GM19324 (cell line): Measurements from ENCODE around the gene SGF29.
"Not testable (repeated sequence)": the region's sequence is repeated elsewhere in the genome, so short reads cannot be mapped to it uniquely, and the experiment has no call there.

ENCODE experiments used
- ATAC-seq: cut with Tn5 transposase; IDR thresholded peaks from one replicate; pipeline ENCODE4 v1.9.1; 2021; ENCODE audit warnings: mild to moderate bottlenecking, moderate library complexity; ENCODE audit not compliant: unreplicated experiment, low FRiP score

SGF29 gene

DNA sequence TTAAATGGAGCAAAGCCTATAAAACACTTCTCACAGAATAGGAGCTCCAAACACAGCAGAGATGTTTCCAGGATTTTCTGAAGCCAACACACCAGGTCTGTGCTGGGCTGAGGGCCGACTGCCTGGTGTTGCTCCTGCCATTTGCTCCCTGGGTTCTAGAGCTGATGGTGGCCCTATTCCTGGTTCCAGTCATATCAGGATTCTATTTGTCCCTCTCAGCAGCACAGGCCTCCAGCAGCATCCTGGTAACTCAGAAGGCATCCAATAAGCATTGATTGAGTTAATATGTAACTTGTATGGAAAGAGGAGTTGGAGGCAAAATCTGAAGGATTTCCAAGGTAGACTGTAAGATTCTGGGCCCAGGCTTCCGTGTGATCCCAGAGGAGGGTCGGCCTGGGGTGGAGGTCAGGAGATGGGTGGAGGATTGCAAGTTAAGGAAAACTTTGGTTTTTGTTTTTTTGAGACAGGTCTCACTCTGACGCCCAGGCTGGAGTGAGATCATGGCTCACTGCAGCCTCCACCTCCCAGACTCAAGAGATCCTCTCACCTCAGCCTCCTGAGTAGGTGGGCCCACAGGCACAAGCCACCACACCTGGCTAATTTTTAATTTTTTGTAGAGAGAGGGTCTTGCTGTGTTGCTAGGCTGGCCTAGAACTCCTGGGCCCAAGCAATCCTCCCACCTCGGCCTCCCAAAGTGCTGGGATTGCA is 20.6 kb upstream of the SGF29 start:
- ATAC-seq = no peak

DNA sequence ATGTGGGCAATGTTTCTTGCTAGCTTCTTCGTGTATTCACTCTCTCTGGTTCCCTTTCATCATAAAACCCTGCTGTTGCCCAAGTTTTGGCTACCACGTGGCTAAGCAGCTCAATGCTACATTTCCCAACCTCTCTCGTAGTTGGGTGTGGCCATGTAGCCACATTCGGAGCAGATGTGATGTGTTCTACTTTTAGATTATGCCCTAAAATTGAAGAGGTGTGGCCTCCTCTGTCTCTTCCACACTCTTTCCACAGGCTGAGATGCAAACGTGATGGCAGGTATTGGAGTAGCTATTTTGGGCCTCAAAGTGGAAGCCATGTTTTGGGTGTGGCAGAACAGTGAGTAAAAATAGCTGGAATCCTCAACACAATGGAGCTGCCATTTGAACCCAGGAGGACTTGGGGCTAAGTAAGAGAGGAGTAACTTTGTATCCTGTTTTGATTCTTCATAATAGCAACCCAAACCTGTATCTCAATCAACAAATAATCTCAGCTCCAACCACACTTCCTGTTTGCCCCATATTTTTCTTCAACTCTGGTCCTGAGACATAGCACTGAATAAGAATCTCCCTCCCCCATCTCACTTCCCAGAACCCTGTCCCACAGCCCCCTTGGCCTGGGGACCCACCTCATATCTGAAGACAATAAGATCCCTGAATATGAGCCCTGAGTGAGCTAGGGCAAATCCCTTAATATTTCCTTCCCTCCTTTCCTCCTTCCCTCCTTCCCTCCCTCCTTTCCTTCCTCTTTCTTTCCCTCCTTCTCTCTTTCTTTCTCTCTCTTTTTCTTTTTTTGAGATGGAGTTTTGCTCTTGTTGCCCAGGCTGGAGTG is 19.0 kb upstream of the SGF29 start:
- no peak for ATAC-seq

DNA sequence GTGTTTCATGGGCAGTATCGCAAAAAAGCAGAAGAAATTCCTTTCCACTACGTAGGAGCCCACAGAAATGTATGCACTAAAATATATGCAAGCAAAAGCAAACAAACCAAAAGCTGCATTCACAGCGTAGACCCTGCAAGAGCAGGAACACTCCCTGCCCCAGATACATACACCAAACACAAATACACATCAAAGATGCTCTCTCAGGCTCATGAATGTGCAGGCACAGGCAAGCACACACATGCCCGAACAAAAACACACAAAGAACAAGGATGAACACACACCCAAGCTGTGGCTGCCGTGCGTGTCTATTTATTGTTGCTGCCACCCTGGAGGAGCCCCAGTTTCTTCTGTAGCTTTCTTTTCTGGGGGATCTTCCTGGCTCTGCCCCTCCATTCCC is 16.6 kb upstream of the SGF29 start:
- no peak for ATAC-seq

GRCh38 chr16:28537964-28538732 is 15.6 kb upstream of the SGF29 start:
- ATAC-seq = no peak

- no peak for ATAC-seq
Measured at GRCh38 chr16:28538733-28539596, 14.8 kb upstream of the SGF29 start, which contains the start of gene NUPR1. Gene NUPR1 (minus strand): TSS chr16:28538974. CDS start chr16:28538907, 67 bp downstream.

DNA sequence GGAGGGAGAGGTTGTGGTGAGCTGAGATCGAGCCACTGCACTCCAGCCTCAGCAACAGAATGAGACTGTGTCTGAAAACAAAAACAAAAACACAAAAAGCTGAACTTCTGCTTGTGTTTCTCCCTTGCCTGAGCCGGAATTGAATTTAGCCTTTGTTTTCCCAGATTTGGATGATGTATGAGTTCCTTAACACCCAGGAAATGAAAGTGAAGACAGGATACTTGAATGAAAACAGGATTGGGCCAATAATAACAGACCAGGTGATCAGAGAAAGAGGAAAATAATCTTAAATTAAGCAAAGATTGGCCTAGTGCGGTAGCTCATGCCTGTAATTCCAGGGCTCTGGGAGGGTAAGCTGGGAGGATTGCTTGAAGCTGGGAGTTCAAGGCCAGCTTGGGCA is 13.4 kb upstream of the SGF29 start:
- ATAC-seq = no peak

GRCh38 chr16:28542646-28543045 is 11.1 kb upstream of the SGF29 start:
- ATAC-seq = no peak

DNA sequence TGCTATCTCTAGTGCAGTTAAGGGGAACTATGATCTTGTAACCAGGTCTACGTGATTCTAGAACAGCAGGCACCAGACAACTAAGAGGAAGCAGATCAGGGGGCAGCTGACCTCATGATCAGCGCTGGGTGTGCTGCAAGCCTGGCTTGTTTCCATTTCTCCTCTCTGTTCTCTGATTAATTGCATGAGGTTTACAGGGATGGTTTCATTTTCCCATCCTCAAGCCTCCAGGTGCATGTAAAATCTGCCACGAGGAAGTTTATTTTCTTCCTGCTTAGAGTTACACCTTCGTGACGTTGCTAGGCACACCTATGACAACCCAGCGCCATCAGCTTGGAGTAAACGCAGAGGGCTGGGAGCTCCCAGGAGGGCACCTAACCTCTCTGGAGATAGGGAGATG is 10.6 kb upstream of the SGF29 start:
- ATAC-seq = no peak

DNA sequence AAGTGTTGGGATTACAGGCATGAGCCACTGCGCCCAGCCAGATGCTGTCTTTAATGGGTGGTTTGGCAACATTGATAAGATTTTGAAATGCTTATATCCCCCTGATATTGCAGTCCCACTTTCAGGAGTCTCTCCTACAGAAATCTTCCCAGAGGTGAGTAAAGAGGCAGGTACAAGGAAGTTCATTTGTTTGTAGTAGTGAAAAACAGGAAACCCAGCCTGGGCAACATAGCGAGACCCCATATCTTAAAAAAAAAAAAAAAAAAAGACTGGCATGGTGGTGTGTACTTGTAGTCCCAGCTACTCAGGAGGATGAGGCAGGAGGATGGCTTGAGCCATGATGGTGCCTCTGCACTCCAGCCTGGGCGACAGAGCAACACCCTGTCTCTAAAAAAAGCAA is 8.7 kb upstream of the SGF29 start:
- ATAC-seq = no peak

DNA sequence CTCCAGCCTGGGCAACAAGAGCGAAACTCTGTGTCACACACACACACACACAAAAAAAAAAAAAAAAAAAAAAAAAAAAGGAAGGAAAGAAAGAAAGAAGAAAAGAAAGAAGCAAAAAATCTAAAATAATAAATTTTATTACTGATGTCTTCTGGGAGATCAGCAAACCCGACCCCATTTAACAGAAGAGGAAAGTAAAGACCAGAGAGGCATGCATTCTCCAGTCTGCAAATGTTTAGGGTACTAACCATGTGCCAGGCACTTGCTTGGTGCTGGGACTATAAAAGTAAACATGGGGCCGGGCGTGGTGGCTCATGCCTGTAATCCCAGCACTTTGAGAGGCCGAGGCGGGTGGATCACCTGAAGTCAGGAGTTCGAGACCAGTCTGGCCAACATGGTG is 7.8 kb upstream of the SGF29 start:
- not testable (repeated sequence) for ATAC-seq

GRCh38 chr16:28546626-28547025 is 7.1 kb upstream of the SGF29 start:
- ATAC-seq = no peak

- no peak for ATAC-seq
Measured at GRCh38 chr16:28548306-28548802, 5.4 kb upstream of the SGF29 start.

GRCh38 chr16:28549301-28549899 is 4.3 kb upstream of the SGF29 start:
- no peak for ATAC-seq

GRCh38 chr16:28554634-28555423 is 1.1 kb downstream of the SGF29 start:
- peak; percentile 3 for ATAC-seq

GRCh38 chr16:28555561-28555960 is 1.8 kb downstream of the SGF29 start:
- no peak for ATAC-seq

GRCh38 chr16:28556914-28557320 is 3.2 kb downstream of the SGF29 start:
- ATAC-seq = no peak

DNA sequence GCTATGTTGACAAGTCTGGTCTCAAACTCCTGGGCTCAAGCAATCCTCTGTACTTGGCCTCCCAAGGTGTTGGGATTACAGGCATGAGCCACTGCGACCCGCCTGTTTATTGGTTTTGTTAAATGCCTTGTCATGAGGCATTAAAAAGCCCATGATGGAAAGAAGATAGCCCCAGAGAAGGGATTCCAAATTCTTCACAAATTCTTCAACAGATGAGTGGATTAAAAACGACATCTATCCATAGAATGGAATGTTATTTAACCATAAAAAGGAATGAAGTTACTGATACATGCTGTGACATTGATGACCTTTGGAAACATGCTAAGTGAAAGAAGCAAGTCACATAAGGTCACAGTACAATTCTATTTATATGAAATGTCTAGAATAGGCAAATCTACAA is 4.7 kb downstream of the SGF29 start:
- no peak for ATAC-seq

DNA sequence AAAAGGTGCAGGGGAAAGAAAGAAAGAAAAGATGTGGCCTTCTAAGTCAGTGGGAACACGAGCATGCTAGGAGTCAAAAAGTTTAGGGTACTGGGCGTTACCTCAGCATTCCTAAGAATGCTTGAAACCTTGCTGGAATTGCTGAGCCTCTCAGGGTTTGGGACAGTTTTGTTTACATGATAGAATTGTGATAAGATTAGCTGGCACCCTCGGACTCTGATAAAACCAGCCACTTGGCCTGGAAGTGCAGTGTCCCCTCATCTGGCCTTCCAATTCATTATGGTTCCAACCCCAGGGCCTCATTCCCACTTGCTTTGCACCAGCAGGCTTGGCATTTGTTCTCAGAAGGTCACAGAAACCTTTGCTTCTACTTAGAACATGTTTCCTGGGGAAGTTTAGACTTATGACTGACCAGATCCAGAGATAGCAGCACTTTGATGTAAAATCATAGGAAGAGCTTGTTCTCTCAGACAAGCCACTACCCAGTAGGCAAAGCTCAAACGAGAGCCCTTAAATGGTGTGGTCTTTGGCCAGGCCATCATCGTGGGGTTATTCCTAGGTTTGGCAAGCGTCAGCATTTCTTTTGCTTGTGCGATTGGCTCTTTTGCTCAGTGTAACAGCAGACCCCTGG is 8.0 kb downstream of the SGF29 start:
- no peak for ATAC-seq
